NCI-H345 (cell line): ENCODE measurements around the gene ZBTB7C.

Experiments
- DNase-seq: peaks from one replicate; lab custom pipeline; 2025; lab: John Stamatoyannopoulos, UW

ZBTB7C gene

DNA sequence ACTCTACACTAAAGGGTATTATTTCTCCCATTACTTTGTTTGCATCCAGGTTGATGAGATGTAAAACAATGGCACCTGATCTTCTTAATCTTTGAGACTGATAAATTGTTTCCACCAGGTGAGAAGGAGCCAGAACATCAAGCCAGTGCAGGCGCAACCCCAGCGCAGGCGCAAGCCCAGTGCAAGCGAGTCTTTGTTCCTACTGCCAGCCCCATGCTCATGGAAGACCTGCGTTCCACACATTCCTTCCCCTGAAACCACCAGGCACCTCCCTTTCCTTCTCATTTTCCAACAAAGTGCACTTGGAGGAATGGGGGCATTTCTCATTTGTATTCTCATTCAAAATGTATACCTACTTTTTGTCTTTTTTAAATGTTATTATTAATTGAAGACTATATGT lies 290.0 kb downstream of the ZBTB7C start:
- DNase-seq, result no peak

DNA sequence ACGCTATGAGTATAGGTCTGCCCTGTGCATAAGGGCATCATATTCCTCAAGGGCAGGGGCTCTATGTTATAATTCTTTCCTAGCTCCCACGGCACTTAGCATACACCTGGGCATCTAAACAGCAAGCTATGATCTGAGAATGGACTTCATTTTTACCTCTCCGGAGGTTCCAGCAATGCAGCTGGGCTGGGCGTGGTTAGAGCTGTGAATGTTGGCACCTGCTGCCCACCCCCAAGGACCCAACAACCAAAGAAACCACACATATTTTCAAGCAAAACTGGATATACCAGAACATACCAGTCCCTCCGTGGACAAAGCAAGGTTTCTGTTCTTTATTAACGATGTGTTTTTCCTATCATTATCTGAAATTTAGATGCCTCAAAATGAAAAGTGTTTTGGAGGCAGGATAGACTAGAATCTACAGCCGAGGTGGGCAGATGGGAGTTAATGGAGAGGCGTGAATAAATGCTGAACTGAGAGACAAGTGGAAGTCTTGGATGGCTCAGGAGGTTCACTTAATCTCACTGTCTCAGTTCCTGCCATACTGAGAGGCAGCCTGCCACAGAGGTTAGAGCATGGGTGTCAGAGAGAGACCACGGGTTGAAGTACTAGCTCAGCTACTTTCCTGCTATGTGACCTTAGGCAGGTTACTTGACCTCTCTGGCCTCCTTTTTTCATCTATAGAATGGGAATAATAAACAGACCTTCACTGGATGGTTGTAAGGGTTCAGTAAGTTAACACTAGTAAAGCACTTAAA lies 292.1 kb downstream of the ZBTB7C start:
- DNase-seq, result no peak

DNA sequence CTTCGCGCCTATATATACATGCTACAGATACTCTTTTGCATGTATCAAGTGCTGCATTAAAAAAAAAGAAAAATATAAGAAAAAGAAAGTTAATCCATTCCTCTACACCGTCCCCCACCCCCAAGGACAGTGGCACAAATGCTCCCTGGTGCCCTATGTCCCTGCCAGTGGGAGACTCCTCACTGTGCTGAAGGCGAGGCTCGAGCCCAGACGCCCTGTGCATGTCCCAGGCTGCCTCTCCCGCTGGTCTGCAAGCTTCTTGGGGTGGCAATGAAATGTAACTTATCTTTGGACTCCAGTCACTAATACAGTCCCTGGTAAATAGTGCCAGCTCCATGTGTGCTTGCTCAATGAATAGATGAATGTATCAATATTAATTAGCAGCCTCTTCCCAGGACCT lies 293.2 kb downstream of the ZBTB7C start:
- DNase-seq, result no peak

DNA sequence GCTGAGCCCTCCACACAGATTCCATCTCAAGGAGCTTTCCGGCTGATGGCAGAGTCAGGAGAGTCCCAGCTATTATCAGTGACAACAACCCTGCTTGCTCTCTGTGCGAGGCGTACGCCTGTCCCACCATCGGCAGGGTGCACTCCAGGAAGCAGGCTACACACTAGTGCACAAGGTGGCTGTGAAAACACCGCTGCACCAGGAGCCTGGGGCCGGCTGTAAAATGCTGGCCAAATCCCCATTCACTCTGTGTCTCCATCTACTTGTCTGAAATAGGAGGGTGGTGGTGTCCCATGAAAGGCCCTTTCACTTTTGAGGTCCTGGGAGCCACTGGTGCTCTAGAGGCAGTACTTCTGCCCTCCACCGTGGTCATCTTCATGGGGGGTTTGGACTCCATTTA lies 295.5 kb downstream of the ZBTB7C start:
- no peak for DNase-seq

DNA sequence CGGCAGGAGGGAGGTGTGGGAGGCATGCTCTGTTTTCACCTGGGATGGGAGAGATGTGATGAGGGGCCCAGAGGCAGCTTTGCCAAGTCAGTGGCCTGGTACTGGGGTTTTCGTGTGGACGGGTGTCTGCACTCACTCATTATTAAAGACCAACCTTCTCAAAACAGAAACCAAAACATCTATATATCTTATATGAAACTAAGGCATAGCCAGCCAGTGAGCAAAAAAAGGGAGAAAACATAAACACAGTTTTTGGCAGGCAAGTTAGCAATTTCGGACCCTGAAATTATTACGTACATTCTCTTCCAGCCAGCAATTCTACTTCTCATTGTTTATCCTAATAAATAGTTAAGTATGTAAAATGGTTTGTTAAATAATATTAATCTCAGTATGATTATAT lies 297.6 kb downstream of the ZBTB7C start:
- DNase-seq, result no peak

DNA sequence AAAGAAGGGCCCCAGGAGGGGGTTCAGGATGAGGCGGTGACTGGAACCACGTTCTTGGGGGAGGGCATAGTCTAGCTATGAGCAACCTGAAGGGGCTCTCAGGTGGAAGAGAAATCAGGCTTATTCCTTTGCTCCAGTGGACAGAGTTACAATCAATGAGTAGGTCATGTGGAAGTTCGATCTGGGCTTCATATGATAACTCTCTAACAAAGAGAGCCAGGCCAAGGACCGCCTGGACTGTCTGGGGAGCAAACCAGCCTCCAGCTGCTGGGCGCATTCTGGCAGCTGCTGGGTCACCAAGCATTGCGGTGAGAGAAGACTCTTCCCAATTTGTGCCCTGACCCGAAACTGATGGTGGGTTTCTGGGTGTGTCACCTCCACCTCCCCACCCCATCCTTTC lies 298.4 kb downstream of the ZBTB7C start:
- DNase-seq, result no peak

DNA sequence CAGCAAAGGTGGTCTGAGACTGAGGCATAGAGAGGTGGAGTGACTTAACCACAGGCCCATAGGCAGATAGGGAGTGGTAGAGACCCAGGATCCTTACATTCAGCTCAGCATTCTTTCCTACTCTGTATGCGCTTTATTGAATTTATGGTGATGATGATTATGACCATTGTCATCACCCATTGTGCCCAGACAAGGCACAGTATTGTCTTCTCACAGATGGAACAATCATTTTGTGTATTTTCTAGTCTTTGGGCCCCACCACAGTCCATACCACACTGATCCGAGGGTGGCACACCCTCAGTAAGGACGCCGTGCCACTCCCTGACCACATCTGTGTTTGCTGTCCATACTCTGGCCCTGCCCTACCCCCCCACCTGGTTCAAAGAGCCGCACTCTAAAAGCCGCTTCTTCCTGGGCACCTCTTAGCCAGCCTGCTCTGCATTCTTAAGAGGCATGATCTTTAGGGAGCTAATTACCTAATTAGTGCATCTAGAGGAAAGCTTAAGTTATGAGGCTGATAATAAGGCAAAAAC lies 299.2 kb downstream of the ZBTB7C start:
- DNase-seq, result no peak

DNA sequence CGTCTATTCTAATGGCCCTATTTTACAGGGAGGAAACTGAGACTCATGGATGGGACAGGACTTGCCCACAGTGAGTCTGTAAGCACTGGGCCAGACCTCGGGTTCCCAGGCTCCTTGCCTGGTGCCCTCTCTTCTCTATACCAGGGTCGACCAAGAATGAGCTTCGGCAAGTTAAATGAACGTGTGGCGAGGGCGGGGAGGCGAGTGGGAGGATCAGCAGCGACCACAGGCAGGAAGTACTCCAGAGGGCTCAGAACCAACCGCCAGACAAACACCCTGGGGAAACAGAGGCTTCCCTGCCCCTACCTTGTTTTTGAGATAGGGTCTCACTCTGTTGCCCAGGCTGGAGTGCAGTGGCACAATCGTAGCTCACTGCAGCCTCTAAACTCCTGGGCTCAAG lies 301.0 kb downstream of the ZBTB7C start:
- DNase-seq, result no peak

DNA sequence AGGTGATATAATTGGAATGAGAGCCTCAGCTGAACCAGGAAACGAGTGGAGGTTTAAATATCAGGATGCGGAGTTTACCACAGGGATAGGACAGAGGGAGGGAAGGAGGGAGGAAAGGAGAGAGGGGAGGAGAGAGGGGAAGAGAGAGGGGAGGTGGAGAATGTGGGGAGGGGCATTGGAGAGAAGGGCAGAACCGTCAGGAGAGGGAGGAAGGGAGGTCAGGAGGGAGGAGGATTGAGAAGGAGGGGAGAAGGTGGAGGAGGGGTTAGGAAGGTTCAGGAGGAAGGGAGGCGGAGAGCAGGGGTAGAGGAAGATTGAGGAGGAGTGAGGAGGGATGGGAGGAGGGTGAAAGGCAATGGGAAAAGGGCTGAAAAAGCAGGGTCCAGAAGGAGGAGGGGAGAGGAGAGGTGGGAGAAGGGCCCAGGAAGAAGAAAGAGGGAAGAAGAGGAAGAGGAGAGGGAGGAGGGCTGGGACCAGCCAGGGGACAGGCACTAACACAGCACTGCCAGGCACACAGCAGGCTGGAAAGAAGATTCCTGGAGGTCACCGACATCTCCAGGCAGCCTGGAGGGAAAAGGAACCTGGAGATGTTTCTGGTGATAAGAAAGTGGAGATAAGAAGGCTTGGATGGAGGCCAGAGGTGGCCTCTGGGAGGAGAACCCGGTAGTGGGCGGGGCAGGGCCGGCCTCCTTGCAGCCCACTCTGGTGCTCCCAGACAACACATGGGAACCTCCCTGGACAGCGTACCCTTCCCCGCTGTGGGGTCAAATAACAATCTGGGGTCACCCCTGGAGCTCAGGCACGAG lies 302.0 kb downstream of the ZBTB7C start:
- DNase-seq, result no peak

DNA sequence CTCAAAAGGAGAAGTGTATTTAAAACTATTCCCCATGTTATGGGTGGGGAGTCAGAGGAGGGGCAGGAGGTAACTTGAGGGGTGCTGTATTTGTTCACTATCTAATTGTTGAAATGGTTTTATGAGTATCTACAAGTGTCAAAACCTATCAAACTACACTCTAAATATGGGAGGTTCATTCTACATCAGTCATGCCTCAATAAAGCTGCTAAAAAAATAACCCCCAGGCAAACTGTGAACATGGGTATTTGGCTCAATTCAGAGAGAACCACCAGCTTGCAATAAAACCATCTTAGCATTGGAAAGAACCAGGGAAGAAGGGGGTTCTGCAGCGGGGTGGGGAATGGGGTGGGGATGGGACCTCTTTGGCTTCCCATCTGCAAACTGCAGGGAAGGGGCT lies 302.7 kb downstream of the ZBTB7C start:
- no peak for DNase-seq

DNA sequence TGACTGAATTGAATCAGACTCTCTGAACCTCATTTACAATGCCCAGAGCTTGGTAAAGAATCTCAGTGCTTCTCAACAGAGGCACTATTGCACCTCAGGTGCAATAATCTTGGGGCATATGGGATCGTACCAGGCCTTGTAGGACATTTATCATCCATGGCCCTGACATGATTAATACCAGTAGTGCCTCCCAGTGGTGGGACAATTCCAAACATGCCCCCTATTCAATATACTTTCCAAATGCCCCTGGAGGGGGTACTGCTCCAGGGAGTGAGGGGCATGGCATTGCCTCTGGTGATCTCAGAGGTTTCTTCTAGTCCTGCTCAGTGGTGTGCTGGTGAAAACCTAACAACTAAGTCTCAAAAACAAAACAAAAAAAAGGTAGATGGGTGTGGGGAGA lies 303.9 kb downstream of the ZBTB7C start:
- no peak for DNase-seq

DNA sequence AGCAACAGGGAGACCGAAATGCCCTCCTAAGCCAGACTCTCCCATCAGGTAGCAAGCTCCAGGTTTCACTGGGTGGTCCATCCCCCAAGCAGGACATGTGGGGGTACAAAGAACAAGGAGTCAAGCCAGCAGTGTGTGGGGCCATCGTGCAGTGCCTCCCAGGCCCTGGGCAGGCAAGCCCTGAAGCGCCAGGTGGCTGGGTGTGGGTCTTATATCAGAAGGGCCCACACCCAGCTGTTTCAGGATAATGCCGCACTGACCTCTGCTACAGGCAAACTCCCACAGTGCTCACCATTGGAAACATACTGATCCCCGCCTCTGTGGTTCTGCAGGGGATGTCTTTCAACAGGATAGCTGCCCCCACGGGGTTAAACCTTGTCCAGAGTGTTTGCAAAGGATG lies 304.5 kb downstream of the ZBTB7C start:
- no peak for DNase-seq

DNA sequence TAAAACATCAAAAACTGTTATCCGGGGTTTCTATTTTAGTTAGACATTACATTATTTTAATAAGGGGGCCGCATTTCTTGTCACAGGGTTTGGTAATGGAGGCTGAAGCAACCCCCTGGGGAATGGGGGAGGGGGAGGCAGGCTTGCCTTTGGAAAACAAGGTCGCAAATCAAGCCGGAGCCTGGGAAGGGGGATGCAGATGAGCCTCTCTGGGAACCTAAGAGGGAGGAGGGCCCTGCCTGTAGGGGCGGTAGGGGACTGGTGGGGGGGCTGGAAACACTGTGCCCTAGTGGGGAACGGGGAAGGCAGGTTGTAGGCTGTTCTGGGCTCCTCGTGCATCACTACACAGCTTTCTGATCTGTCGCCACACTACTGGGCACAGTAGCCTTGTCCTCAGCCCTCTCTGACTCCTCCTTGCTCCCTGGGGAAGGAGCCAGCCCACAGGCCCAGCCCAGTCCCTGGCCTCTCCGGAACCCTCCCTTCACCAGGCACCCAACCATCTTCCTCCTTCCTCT lies 308.5 kb downstream of the ZBTB7C start:
- no peak for DNase-seq

DNA sequence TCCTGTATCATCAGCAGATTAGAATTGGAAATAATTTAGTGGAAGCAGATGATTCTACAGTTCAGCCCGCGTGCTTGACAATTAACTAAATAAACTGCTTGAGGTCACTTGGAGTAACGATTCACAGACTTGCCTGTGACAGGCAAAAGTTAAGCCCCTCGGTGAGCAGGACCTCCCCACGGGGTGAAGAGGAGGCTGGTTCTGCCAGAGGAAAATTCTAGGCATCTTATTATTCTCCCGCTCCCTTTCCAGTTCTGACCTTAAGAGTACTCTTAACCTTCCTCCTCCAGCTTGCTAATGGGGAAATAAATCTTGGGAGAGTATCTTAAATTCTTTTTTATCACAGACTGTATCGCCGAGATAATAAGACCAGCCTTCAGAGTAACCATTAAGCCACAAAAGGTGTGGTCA lies 309.0 kb downstream of the ZBTB7C start:
- no peak for DNase-seq

DNA sequence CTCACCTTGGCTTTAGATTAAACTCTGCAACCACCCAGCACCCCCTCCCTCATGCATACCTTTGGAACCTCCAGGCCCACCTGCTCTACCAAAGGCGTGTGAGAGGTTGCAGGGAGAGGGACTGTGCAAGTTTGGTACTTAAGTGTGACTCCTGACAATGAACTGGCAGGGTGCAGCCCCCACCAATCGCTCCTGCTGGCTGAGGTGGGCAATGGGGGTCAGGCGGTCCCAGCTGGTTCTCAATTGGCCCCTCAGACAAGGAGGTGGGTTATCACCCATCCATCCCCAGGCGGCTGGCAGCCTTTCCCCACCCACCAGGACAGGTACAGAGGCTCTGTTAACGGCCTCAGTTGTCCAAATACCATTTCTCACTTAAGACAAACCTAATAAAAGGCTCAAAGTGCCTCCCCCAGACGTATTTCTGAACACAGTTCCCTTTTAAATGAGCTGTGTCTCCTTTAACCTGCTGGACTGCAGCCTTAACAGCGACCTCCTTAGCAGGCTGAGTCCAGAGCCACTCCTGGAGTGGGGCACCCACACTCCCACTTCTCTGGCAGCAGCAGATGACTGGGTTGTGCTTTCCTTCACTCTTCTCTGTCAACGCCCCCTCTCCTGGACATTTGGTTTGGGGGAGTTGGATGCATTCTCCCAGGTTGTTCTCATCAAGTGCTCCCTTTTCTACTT lies 309.6 kb downstream of the ZBTB7C start:
- no peak for DNase-seq

DNA sequence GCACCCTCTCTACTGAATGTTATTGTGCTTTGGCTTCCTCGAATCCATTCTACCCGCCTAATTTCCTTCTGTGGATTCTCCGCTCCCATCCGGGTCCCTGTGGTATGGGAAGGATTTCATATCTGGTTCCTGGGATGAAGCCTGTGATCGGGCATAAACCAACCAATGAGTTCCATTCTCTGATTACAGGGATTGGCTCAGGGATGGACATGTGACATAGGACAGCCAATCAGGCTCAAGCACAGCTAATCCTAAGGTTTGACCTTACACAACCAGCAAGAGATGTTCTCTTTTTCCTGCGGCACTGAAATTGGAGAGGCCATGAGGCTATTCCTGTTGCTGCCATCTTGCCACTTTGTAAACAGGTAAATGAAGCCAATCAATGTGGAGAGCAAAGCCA lies 310.6 kb downstream of the ZBTB7C start:
- DNase-seq, result no peak

DNA sequence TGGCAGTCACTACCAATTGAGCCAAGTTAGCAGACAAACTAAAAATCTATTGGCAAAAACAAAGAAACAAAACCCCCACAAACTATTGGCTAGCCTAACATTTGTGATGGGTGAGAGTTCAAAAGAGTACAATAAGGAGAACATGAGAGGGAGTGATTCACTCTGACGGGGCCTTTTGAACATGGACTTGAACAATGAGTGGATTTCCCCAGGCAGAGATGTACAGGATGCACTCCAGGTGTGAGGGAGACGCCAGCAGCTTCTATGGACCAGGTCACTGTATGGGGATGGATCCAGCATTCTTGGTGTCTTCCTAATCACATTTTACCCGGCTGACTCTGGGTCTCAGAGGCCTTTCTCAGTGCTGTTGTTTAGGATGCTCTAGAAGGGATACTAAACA lies 311.2 kb downstream of the ZBTB7C start:
- DNase-seq, result no peak

DNA sequence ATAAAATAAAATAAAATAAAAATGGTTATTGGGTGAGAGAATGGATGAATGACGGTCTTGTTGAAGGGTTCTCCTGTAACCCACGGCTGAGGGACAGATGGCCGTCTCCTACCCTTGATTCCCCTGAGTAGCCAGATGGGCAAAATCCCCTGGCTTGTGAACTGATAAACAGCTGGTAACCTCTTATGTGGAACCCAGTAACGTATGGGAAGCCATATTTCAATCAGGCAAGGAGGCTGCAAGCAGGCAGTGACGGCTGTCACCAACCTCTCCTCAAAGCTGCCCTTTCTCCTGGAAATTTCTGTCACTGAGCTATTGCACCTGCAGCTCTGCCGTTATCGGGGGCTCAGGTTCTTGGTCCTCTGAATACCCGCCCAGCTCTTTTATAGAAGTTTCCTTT lies 313.5 kb downstream of the ZBTB7C start:
- no peak for DNase-seq

DNA sequence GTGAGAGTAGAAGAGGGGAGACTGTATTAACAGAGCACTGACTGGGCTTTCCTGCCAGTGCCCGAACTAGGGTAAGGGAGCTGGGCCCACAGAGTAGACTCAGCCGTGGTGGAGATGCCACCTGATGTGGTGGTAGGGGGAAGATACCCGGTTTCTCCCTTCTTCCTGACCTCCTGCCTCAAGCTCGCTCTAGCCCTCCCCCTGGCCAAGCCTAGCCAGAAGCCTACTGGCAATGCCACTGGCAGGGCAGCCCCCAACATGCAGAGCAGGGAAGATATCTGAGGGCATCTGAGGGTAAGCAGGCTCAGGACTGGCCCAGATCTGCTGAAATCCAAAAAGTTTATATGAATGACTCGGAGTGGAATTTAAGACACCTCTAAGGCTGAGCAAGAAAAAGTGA lies 316.1 kb downstream of the ZBTB7C start:
- no peak for DNase-seq

DNA sequence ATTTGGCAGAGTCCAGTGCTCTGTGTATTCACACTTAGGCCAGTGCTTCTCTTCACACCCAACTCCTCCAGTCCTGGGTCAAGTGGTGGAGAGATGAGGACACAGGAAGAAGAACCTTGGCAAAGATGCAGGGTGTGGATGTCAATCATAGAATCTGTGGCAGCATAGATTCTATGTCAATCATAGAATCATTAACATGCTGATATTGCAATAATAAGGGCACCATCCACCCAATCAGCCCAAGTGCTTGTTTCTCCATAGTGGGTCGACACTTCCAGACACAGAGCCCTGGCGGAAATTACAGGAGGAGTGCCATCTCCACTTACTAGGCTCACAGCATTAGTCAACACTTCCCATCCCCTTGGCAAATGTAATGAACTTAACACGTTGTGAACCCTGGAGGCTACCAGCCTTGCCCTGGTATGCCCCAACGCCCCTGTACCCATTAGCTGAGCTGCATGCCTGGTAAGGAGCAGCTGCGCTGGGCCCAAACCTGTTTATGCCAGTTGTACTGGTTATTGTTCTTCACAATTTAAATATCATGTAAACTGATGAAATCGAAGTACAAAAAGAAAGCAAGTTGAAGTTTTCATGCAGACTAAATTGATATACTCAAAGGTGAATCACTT lies 317.2 kb downstream of the ZBTB7C start:
- DNase-seq, result no peak

DNA sequence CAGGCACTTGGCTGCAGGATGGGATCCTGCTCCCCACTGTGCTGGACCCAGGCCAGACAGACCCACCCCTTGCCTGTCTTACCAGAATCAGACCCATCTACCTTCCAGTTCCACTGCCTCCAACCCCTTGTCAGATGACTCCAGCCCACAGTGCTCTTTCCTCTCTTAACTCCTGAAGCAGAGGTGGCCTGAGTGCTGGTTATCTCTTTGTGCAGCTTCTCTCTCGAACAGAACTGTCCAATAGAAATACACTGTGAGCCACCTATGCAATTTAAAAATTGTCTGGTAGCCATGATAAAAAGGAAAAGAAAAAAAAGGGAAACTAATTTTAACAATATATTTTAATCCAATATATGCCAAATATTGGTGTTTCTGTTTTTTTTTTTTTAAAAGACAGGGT lies 318.5 kb downstream of the ZBTB7C start:
- no peak for DNase-seq

DNA sequence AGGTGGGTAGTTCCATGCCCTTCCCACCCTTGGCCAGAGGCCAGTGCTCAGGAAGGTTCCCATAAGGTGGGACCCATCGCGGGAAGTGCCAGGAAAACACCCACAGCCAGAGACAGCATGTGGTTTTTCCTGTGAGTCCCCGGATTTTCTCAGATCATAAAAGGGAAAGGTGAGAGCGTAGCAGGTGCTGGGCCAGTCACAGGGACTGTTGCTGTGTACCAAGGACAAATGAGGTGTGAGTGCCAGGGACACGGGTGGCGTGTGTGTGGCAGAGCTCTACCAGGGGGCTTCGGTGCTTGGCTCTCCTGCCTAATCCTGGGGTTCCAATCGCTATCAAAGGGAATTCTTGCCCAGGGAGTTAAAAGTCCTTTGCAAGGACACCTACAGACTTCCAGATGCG lies 319.2 kb downstream of the ZBTB7C start:
- no peak for DNase-seq
